ENCODE measurements around the gene UTP14A.

UTP14A gene

DNA sequence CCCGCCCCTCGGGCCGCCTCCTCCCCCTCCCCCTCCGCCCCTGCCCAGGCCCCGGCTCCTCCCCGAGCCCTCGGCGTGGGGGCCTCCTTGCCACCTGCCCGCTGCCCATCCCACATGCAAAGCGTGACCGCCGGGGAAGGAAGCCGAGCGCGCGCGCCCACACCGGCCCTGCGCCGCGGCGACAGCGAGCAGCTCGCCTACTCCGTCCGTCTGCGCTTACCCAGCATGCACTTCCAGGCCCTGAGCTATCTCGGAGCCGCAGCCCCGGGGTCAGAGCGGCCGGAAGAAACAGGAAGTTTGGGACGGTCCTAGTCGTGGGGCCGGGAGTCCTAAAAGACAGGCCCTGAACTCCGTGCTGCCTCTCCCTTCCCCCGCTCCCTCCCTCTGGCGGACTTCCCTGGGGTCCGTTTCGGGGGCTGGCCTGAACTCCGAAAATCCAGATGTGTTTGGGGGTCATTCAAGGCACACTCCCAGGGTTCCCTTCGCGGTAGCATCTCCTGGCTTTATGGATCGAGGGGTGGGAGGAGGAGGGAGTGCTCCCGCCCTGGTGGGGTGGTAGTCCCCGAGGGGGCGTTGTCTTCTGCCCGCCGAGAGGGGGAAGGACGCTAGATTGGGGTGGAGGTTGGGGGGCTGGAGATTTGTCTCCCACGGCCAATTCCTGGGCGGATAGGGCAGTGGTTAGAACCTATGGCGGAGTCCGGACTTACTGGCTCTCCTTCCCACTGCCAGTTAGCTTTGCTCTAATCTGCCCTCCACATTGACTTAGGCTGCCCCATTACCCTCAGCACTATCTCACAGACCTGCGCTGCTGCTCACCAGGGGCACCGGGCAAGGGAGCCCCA is 51.5 kb downstream of the UTP14A start:
- TF ChIP-seq, protein P1, sequence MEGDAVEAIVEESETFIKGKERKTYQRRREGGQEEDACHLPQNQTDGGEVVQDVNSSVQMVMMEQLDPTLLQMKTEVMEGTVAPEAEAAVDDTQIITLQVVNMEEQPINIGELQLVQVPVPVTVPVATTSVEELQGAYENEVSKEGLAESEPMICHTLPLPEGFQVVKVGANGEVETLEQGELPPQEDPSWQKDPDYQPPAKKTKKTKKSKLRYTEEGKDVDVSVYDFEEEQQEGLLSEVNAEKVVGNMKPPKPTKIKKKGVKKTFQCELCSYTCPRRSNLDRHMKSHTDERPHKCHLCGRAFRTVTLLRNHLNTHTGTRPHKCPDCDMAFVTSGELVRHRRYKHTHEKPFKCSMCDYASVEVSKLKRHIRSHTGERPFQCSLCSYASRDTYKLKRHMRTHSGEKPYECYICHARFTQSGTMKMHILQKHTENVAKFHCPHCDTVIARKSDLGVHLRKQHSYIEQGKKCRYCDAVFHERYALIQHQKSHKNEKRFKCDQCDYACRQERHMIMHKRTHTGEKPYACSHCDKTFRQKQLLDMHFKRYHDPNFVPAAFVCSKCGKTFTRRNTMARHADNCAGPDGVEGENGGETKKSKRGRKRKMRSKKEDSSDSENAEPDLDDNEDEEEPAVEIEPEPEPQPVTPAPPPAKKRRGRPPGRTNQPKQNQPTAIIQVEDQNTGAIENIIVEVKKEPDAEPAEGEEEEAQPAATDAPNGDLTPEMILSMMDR (IDR thresholded peaks at IDR 0.05; ENCODE audit: borderline replicate concordance, extremely low read depth, low read length, poor library complexity, severe bottlenecking), result no peak
- TF ChIP-seq EZH2 (IDR thresholded peaks at IDR 0.05; ENCODE audit: borderline replicate concordance, low read depth, low read length, severe bottlenecking), result no peak
- Histone ChIP-seq H3K4me2 (ENCODE audit: insufficient read depth, low read length) (peak overlapping the region; percentile 76), H3K4me1 (ENCODE audit: insufficient read depth, low read length) (peaks cover 45% of the 10 kb centered on the region), H3K9ac (ENCODE audit: low read depth, low read length) (peak overlapping the region; percentile 57), H2AFZ (ENCODE audit: low read depth, low read length) (peak overlapping the region; percentile 75), H3K79me2 (ENCODE audit: insufficient read depth, low read length) (no peaks in the 10 kb centered on the region), H3K9me3 (ENCODE audit: insufficient read depth, low read length, severe bottlenecking) (no peaks in the 10 kb centered on the region), H3K27me3 (ENCODE audit: insufficient read depth, low read length, poor library complexity) (no peaks in the 10 kb centered on the region), H3K36me3 (ENCODE audit: insufficient read depth, low read length) (no peaks in the 10 kb centered on the region), H4K20me1 (ENCODE audit: insufficient read depth, low read length) (no peaks in the 10 kb centered on the region), H3K4me3 (ENCODE audit: low read depth in 1 of 2, low read length in 2 of 2) (peak overlapping the region; percentile 7 to 58; a peak in 3 of 4 replicates), H3K27ac (ENCODE audit: low read length) (peak overlapping the region; percentile 36; the same call in 1 of the 2 replicates)
- DNase-seq, result peak; percentile 59
- ATAC-seq (ENCODE audit: insufficient read depth, low read depth), result peak; percentile 55

DNA sequence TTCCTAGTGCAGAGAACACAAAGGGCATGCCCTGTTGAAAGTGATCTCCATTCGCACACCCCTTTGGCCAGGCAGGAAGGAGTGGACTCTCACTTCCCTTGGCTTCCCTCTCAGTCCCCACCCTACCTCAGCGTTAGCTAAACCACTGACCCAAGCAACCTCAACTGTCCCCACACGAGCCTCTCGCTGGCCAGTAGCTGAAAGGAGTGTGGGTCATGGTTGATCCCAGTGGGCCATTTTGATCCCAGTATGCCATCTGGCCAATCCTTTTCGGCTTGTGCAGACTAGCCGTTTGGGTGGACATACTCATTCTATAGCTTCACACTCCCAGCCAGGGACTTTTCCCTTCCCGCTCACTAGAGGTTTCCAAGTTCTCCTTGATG is 52.1 kb downstream of the UTP14A start:
- Histone ChIP-seq H3K27ac (ENCODE audit: low read length) (no peak overlapping the region), H3K4me3 (ENCODE audit: low read depth in 1 of 2, low read length in 2 of 2) (no peak overlapping the region; a peak in 1 of 4 replicates), H3K4me2 (ENCODE audit: insufficient read depth, low read length) (no peak overlapping the region)

DNA sequence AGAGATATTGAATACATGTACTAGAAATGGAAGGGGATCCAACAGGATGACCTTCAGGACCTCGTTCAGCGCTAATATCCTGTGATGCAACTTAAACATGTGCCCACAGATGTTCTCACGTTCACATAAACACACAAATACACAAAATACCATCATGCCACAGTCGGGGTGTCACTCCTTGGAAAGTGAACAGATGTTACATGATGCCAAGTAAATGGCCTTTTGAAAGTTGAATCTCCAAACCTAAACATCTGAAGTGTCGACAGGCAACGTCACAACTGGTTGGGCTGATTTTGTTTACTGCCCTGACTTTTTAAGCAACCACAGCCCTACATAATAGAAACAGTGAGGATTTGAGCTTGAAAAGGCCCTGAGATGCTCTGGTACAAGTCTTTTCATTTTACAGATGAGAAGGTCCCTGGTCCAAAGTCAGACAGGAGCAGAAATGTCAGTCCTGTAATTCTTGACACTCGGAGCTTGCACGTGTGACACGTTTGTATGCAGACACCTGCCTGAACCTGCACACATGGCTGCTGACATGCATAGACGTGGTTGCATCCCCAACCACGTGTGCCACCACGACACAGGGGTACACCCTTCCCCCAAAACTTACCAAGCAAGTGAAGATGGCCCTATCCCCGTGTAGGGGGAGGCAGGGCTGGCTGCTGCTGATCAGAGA is 53.0 kb downstream of the UTP14A start:
- Histone ChIP-seq H3K4me3 (ENCODE audit: low read depth in 1 of 2, low read length in 2 of 2) (no peak overlapping the region), H3K4me1 (ENCODE audit: insufficient read depth, low read length) (peaks cover 38% of the 10 kb centered on the region), H3K27me3 (ENCODE audit: insufficient read depth, low read length, poor library complexity) (no peaks in the 10 kb centered on the region)

More for the DNA sequence above, 52.1 kb downstream of the UTP14A start:
- H3K9me3 ChIP-seq (ENCODE audit: insufficient read depth, low read length, severe bottlenecking), result no peaks in the 10 kb centered on the region
- H2AFZ ChIP-seq (ENCODE audit: low read depth, low read length), result no peak overlapping the region
- TF ChIP-seq, protein P1 (IDR thresholded peaks at IDR 0.05; ENCODE audit: borderline replicate concordance, extremely low read depth, low read length, poor library complexity, severe bottlenecking), result no peak
- TF ChIP-seq EZH2 (IDR thresholded peaks at IDR 0.05; ENCODE audit: borderline replicate concordance, low read depth, low read length, severe bottlenecking), result no peak
- H3K36me3 ChIP-seq (ENCODE audit: insufficient read depth, low read length), result no peaks in the 10 kb centered on the region
- no peaks in the 10 kb centered on the region for H3K79me2 ChIP-seq (ENCODE audit: insufficient read depth, low read length)
- H4K20me1 ChIP-seq (ENCODE audit: insufficient read depth, low read length), result no peaks in the 10 kb centered on the region
- H3K9ac ChIP-seq (ENCODE audit: low read depth, low read length), result peak overlapping the region; percentile 57; the same call in 1 of the 2 replicates
- ATAC-seq (ENCODE audit: insufficient read depth, low read depth) (no peak), DNase-seq (no peak)
- no peaks in the 10 kb centered on the region for H3K27me3 ChIP-seq (ENCODE audit: insufficient read depth, low read length, poor library complexity)
- peaks cover 43% of the 10 kb centered on the region for H3K4me1 ChIP-seq (ENCODE audit: insufficient read depth, low read length)

More for the DNA sequence above, 53.0 kb downstream of the UTP14A start:
- H2AFZ ChIP-seq (ENCODE audit: low read depth, low read length), result no peak overlapping the region
- H3K36me3 ChIP-seq (ENCODE audit: insufficient read depth, low read length), result no peaks in the 10 kb centered on the region
- no peaks in the 10 kb centered on the region for H4K20me1 ChIP-seq (ENCODE audit: insufficient read depth, low read length)
- ATAC-seq (ENCODE audit: insufficient read depth, low read depth) (no peak), DNase-seq (no peak)
- H3K4me2 ChIP-seq (ENCODE audit: insufficient read depth, low read length), result no peak overlapping the region
- TF ChIP-seq, protein P1 (IDR thresholded peaks at IDR 0.05; ENCODE audit: borderline replicate concordance, extremely low read depth, low read length, poor library complexity, severe bottlenecking), result no peak
- no peak for TF ChIP-seq EZH2 (IDR thresholded peaks at IDR 0.05; ENCODE audit: borderline replicate concordance, low read depth, low read length, severe bottlenecking)
- no peak overlapping the region for H3K27ac ChIP-seq (ENCODE audit: low read length)
- H3K79me2 ChIP-seq (ENCODE audit: insufficient read depth, low read length), result no peaks in the 10 kb centered on the region
- H3K9ac ChIP-seq (ENCODE audit: low read depth, low read length), result no peak overlapping the region
- no peaks in the 10 kb centered on the region for H3K9me3 ChIP-seq (ENCODE audit: insufficient read depth, low read length, severe bottlenecking)

Data from DND-41 (cell line).